H1 (cell line): ENCODE data around the gene OSBPL3. TPM values are rescaled to one million over a fixed set of nuclear protein-coding genes. Genes with fewer than 3 reads are reported as not detected.

ENCODE experiments used
- CTCF ChIA-PET: fragments of 300-600 bp; sonication (Branson Sonifier 250); formaldehyde crosslinking; loops from one replicate; lab custom pipeline; 2021; ENCODE audit not compliant: partially characterized antibody; lab: Charles Lee
- POLR2A ChIA-PET: fragments of 300-600 bp; sonication (Branson Sonifier 250); formaldehyde crosslinking; loops from one replicate; lab custom pipeline; 2021; ENCODE audit warnings: inconsistent platforms; ENCODE audit not compliant: partially characterized antibody; lab: Charles Lee
- DNase-seq, 2 experiments: peaks; one replicate each; pipeline versions ENCODE4 v3.0.0 to v3.0.0-alpha.2; 2010 to 2022; ENCODE audit warnings: low spot score in 2 of 2, low read depth in 1 of 2, mixed read lengths in 1 of 2
- FAIRE-seq: peaks from 2 replicates; lab custom pipeline; 2011; peaks lifted over from hg19 to GRCh38; lab: Jason Lieb, UNC
- H2AFZ ChIP-seq: 2 replicates; pipeline ENCODE4 v1.8.1; 2012; ENCODE audit warnings: low read length, inconsistent platforms
- H2AK5ac ChIP-seq: 2 replicates; pipeline ENCODE4 v1.6.1; 2013; ENCODE audit warnings: low read depth, low read length
- H2BK120ac ChIP-seq: replicated peaks from 2 replicates; pipeline ENCODE3; 2013; ENCODE audit warnings: low read depth, low read length, inconsistent platforms
- H2BK12ac ChIP-seq: 2 replicates; pipeline ENCODE4 v1.6.1; 2013; ENCODE audit warnings: low read depth, low read length
- H2BK15ac ChIP-seq: 2 replicates; pipeline ENCODE4 v1.6.1; 2013; ENCODE audit warnings: low read length
- H2BK20ac ChIP-seq: 2 replicates; pipeline ENCODE4 v1.6.1; 2013; ENCODE audit warnings: low read length
- H2BK5ac ChIP-seq: 2 replicates; pipeline ENCODE4 v1.6.1; 2013; ENCODE audit warnings: low read depth, low read length
- H3K14ac ChIP-seq: 2 replicates; pipeline ENCODE4 v1.6.1; 2013; ENCODE audit warnings: inconsistent platforms; ENCODE audit not compliant: insufficient read length
- H3K18ac ChIP-seq: 2 replicates; pipeline ENCODE4 v1.6.1; 2013; ENCODE audit warnings: low read length; ENCODE audit errors: extremely low read depth
- H3K23ac ChIP-seq: 2 replicates; pipeline ENCODE4 v1.6.1; 2013; ENCODE audit warnings: inconsistent platforms; ENCODE audit not compliant: insufficient read length
- H3K23me2 ChIP-seq: 2 replicates; pipeline ENCODE4 v1.6.1; 2013; ENCODE audit warnings: low read depth, low read length
- H3K27ac ChIP-seq: 2 replicates; pipeline ENCODE4 v1.6.1; 2011; ENCODE audit warnings: low read depth, low read length, inconsistent platforms
- H3K27me3 ChIP-seq, 4 experiments: replicated peaks in 1 of 4; 1 replicate in 1 of 4; 2 replicates in 3 of 4; pipeline versions ENCODE4 v1.6.1 to v1.8.1; 2011 to 2013; ENCODE audit warnings: low read length in 3 of 4, mild to moderate bottlenecking in 3 of 4, inconsistent platforms in 2 of 4, mixed read lengths in 2 of 4, moderate library complexity in 1 of 4; ENCODE audit not compliant: control insufficient read depth in 3 of 4, insufficient read depth in 3 of 4; ENCODE audit errors: extremely low read depth in 1 of 4
- H3K36me3 ChIP-seq, 4 experiments: 2 replicates each; pipeline versions ENCODE4 v1.6.1 to v1.8.1; 2011 to 2013; ENCODE audit warnings: mild to moderate bottlenecking in 4 of 4, low read length in 3 of 4, moderate library complexity in 2 of 4, control low read depth in 1 of 4, inconsistent platforms in 1 of 4; ENCODE audit not compliant: insufficient read depth in 4 of 4, control insufficient read depth in 2 of 4
- H3K4ac ChIP-seq: replicated peaks from 2 replicates; pipeline ENCODE3; 2013; ENCODE audit warnings: low read length, low read depth, mixed read lengths, inconsistent platforms; ENCODE audit not compliant: insufficient read length
- H3K4me1 ChIP-seq, 4 experiments: replicated peaks in 1 of 4; 1 replicate in 1 of 4; 2 replicates in 3 of 4; pipeline versions ENCODE4 v1.6.1 to v1.8.1; 2011 to 2013; ENCODE audit warnings: low read length in 3 of 4, inconsistent platforms in 2 of 4, mixed read lengths in 1 of 4; ENCODE audit not compliant: insufficient read depth in 4 of 4, control insufficient read depth in 3 of 4
- H3K4me2 ChIP-seq, 2 experiments: 2 replicates each; pipeline versions ENCODE4 v1.6.1 to v1.8.1; 2011 to 2013; ENCODE audit warnings: low read depth in 2 of 2, low read length in 2 of 2, control low read depth in 1 of 2, inconsistent platforms in 1 of 2, mild to moderate bottlenecking in 1 of 2; ENCODE audit not compliant: insufficient read depth in 1 of 2
- H3K4me3 ChIP-seq, 4 experiments: fragments of 200-600, 300-600 bp in 1 of 4; sonication (generic), shearing (Covaris generic), sonication (Bioruptor Twin) in 1 of 4; 2 replicates each; pipeline versions ENCODE4 v1.5.1 to v1.8.1; 2011 to 2016; ENCODE audit warnings: low read length in 4 of 4, low read depth in 3 of 4, control low read depth in 2 of 4, inconsistent platforms in 2 of 4, mild to moderate bottlenecking in 2 of 4, mixed read lengths in 1 of 4, moderate library complexity in 1 of 4; ENCODE audit not compliant: insufficient read depth in 2 of 4; ENCODE audit errors: extremely low read depth in 1 of 4
- H3K56ac ChIP-seq: replicated peaks from 2 replicates; pipeline ENCODE3; 2013; ENCODE audit warnings: low read depth, mild to moderate bottlenecking, mixed read lengths, low read length, inconsistent platforms; ENCODE audit not compliant: insufficient read length
- H3K79me1 ChIP-seq: 2 replicates; pipeline ENCODE4 v1.6.1; 2013; ENCODE audit warnings: low read depth, low read length, control low read depth
- H3K79me2 ChIP-seq, 2 experiments: 2 replicates each; pipeline versions ENCODE4 v1.6.1 to v1.8.1; 2012 to 2013; ENCODE audit warnings: low read length in 2 of 2, mild to moderate bottlenecking in 2 of 2, inconsistent platforms in 1 of 2; ENCODE audit not compliant: insufficient read depth in 2 of 2, control insufficient read depth in 1 of 2
- H3K9ac ChIP-seq, 4 experiments: replicated peaks in 1 of 4; 1 replicate in 1 of 4; 2 replicates in 3 of 4; pipeline versions ENCODE4 v1.6.1 to v1.8.1; 2011 to 2013; ENCODE audit warnings: low read depth in 3 of 4, low read length in 3 of 4, control low read depth in 2 of 4, mild to moderate bottlenecking in 2 of 4, moderate library complexity in 2 of 4, inconsistent platforms in 1 of 4; ENCODE audit errors: extremely low read depth in 1 of 4
- H3K9me3 ChIP-seq, 2 experiments: 2 replicates each; pipeline versions ENCODE4 v1.6.1 to v1.8.1; 2012 to 2013; ENCODE audit warnings: mild to moderate bottlenecking in 2 of 2, moderate library complexity in 2 of 2, control low read depth in 1 of 2, inconsistent platforms in 1 of 2, low read depth in 1 of 2, low read length in 1 of 2, mixed read lengths in 1 of 2; ENCODE audit not compliant: insufficient read depth in 2 of 2
- H4K20me1 ChIP-seq, 2 experiments: replicated peaks in 1 of 2; 2 replicates each; pipeline versions ENCODE3 to v1.8.1; 2011 to 2013; ENCODE audit warnings: inconsistent platforms in 2 of 2, low read length in 2 of 2, mild to moderate bottlenecking in 1 of 2; ENCODE audit not compliant: insufficient read depth in 2 of 2, control insufficient read depth in 1 of 2
- H4K5ac ChIP-seq: 2 replicates; pipeline ENCODE4 v1.6.1; 2013; ENCODE audit warnings: low read length, low read depth, mixed read lengths, inconsistent platforms; ENCODE audit not compliant: insufficient read length
- H4K8ac ChIP-seq: 2 replicates; pipeline ENCODE4 v1.8.0; 2013; ENCODE audit warnings: mild to moderate bottlenecking, moderate library complexity, low read length, inconsistent platforms; ENCODE audit not compliant: insufficient read depth; ENCODE audit errors: extremely low read depth
- H4K91ac ChIP-seq: replicated peaks from 2 replicates; pipeline ENCODE3; 2013; ENCODE audit warnings: low read length, mixed read lengths, inconsistent platforms; ENCODE audit not compliant: insufficient read length
- FOSL1 ChIP-seq: IDR thresholded peaks from 2 replicates; pipeline ENCODE4 v1.6.1; 2011; ENCODE audit warnings: mild to moderate bottlenecking, low read depth, low read length, moderate library complexity; ENCODE audit not compliant: insufficient read depth
- GTF2F1 ChIP-seq: IDR thresholded peaks from 2 replicates; pipeline ENCODE4 v1.6.1; 2012; ENCODE audit warnings: low read depth, low read length, improper control_type of control experiment, borderline replicate concordance
- JUN ChIP-seq: IDR thresholded peaks from 2 replicates; pipeline ENCODE4 v1.6.1; 2011; ENCODE audit warnings: low read depth, mild to moderate bottlenecking, improper control_type of control experiment, low read length
- NANOG ChIP-seq: IDR thresholded peaks from 2 replicates; pipeline ENCODE4 v1.6.1; 2011; ENCODE audit warnings: low read length, low read depth, mild to moderate bottlenecking, inconsistent platforms; ENCODE audit not compliant: insufficient read depth, poor library complexity, severe bottlenecking
- RBBP5 ChIP-seq: IDR thresholded peaks from 2 replicates; pipeline ENCODE4 v1.7.1; 2012; ENCODE audit warnings: low read depth, mild to moderate bottlenecking, inconsistent platforms, low read length, moderate library complexity, borderline replicate concordance
- RNF2 ChIP-seq: fragments of 200-900, 300-1000 bp; sonication (generic); IDR thresholded peaks from 2 replicates; pipeline ENCODE4 v1.7.1; 2016; ENCODE audit warnings: borderline replicate concordance, low read depth, mild to moderate bottlenecking, antibody characterized with exemption, low read length; ENCODE audit not compliant: poor library complexity, severe bottlenecking; ENCODE audit errors: missing control alignments
- SIRT6 ChIP-seq: IDR thresholded peaks from one replicate; pipeline ENCODE4 v1.7.1; 2012; ENCODE audit warnings: low read length, inconsistent platforms
- SIX5 ChIP-seq: IDR thresholded peaks from 2 replicates; pipeline ENCODE4 v1.6.1; 2011; ENCODE audit warnings: mild to moderate bottlenecking, low read depth, low read length
- YY1 ChIP-seq: IDR thresholded peaks from 2 replicates; pipeline ENCODE4 v1.6.1; 2011; ENCODE audit warnings: low read depth, mild to moderate bottlenecking, low read length
- WGBS, 2 experiments: shearing (Covaris generic) in 1 of 2; methylation state at CpG; one replicate each; pipeline versions ENCODE4 v1.1.6 to v1.1.7; 2013 to 2015; ENCODE audit warnings: low lambda C conversion rate in 2 of 2, mixed read lengths in 2 of 2, inconsistent platforms in 1 of 2, low coverage in 1 of 2, missing lambda C conversion rate in 1 of 2; ENCODE audit not compliant: insufficient replicate concordance in 2 of 2, insufficient coverage in 1 of 2, insufficient read length in 1 of 2; ENCODE audit errors: extremely low coverage in 1 of 2, missing lambda C conversion rate in 1 of 2; 5-methylcytosine and 5-hydroxymethylcytosine counted together
- polyA plus RNA-seq, 7 experiments: library from polyadenylated mRNA; depleted of rRNA in 3 of 7; stranded (reverse) in 5 of 7; unstranded in 2 of 7; fragments of >200 nt in 5 of 7; fragments of 200-250 nt in 2 of 7; gene quantifications; 1 replicate in 5 of 7; 2 replicates in 1 of 7; 4 replicates in 1 of 7; pipeline versions ENCODE4 v1.2.1 to v1.2.3, GENCODE V29; 2011 to 2013; ENCODE audit warnings: missing spikeins in 2 of 7, mixed read lengths in 2 of 7
- total RNA-seq: library from RNA; stranded (reverse); fragmentation: NEBNext Ultra II Directional; extraction: Animal tissue kit (Norgen Biotek cat#: 25700); gene quantifications from 2 replicates; pipeline ENCODE4 v1.2.1, GENCODE V29; 2021
- TF ChIP-seq, protein P1 (sequence below): IDR thresholded peaks from 2 replicates; pipeline ENCODE4 v1.6.1; 2012; ENCODE audit warnings: low read length, inconsistent platforms

Gene OSBPL3
- total and polyA plus RNA-seq, 2 of the 8 experiments (the other 6 are each of a cell fraction or from before 2014, with no cell fraction given), result 2.8 to 13.9 TPM

GRCh38 chr7:24843821-24844434 is 136.1 kb downstream of the OSBPL3 start:
- CTCF ChIA-PET, result interaction anchor here (1.0 kb wide), 1 partner anchor 32 kb away, joined by 4 read pairs; no protein-coding TSS in a partner anchor
- no peak for FAIRE-seq
- H4K91ac ChIP-seq, result no peak overlapping the region
- no peak for DNase-seq
- H3K56ac ChIP-seq, result no peak overlapping the region
- no peaks in the 10 kb centered on the region for H4K20me1 ChIP-seq
- H4K5ac ChIP-seq, result no peak overlapping the region
- POLR2A ChIA-PET, result no interaction called here
- H3K9ac ChIP-seq, result no peak overlapping the region
- no peaks in the 10 kb centered on the region for H3K27me3 ChIP-seq
- no peak overlapping the region for H2BK120ac ChIP-seq
- H2AK5ac ChIP-seq, result no peak overlapping the region
- no peaks in the 10 kb centered on the region for H3K23me2 ChIP-seq
- H3K4ac ChIP-seq, result no peak overlapping the region
- no peaks in the 10 kb centered on the region for H3K79me1 ChIP-seq
- no peak overlapping the region for H3K27ac ChIP-seq
- H3K9me3 ChIP-seq, result no peaks in the 10 kb centered on the region
- WGBS, 2 experiments, result 86% methylated on average over 5 of the region's 5 CpGs; no CpG with 5 or more reads in 1 of the 2 experiments
- H3K4me2 ChIP-seq, result no peak overlapping the region
- H3K18ac ChIP-seq, result no peak overlapping the region
- H3K14ac ChIP-seq, result no peak overlapping the region
- H2BK5ac ChIP-seq, result no peak overlapping the region
- H3K4me3 ChIP-seq, result no peak overlapping the region
- H2BK20ac ChIP-seq, result no peak overlapping the region
- no peaks in the 10 kb centered on the region for H3K36me3 ChIP-seq
- H2BK12ac ChIP-seq, result no peak overlapping the region
- H3K4me1 ChIP-seq, result no peaks in the 10 kb centered on the region
- H2BK15ac ChIP-seq, result no peak overlapping the region
- H3K23ac ChIP-seq, result no peak overlapping the region
- no peak overlapping the region for H4K8ac ChIP-seq
- H2AFZ ChIP-seq, result no peak overlapping the region
- no peaks in the 10 kb centered on the region for H3K79me2 ChIP-seq
- TF ChIP-seq RBBP5 (no peak), RNF2 (no peak), SIX5 (no peak), SIRT6 (no peak), GTF2F1 (no peak), FOSL1 (no peak), YY1 (no peak), NANOG (no peak), JUN (no peak)
- TF ChIP-seq, protein P1, sequence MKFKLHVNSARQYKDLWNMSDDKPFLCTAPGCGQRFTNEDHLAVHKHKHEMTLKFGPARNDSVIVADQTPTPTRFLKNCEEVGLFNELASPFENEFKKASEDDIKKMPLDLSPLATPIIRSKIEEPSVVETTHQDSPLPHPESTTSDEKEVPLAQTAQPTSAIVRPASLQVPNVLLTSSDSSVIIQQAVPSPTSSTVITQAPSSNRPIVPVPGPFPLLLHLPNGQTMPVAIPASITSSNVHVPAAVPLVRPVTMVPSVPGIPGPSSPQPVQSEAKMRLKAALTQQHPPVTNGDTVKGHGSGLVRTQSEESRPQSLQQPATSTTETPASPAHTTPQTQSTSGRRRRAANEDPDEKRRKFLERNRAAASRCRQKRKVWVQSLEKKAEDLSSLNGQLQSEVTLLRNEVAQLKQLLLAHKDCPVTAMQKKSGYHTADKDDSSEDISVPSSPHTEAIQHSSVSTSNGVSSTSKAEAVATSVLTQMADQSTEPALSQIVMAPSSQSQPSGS, result no peak
